ENCODE measurements around the gene PTGES3L. TPM values are rescaled to one million over a fixed set of nuclear protein-coding genes. Genes with fewer than 3 reads are reported as not detected.
A peak's percentile ranks its signal among the peaks of the same experiment; 100 is the strongest.

The PTGES3L gene
- total and polyA plus RNA-seq, 2 of the 13 experiments (the other 11 are each of a cell fraction or from before 2014, with no cell fraction given) = 1.2 to 2.9 TPM

- peak; percentile 12; the same call in 1 of the 2 replicates for TF ChIP-seq ADNP (CRISPR knock-in tag; IDR thresholded peaks at IDR 0.05)
- no peak for TF ChIP-seq ZBTB14 (CRISPR knock-in tag; IDR thresholded peaks at IDR 0.05)
- no peak for TF ChIP-seq HNF1A (IDR thresholded peaks at IDR 0.05; ENCODE audit: low read depth)
- no peak for TF ChIP-seq HNF1A (CRISPR knock-in tag; IDR thresholded peaks at IDR 0.05; ENCODE audit: borderline replicate concordance)
- no peak for TF ChIP-seq HMGXB4 (CRISPR knock-in tag; IDR thresholded peaks at IDR 0.05; ENCODE audit: borderline replicate concordance in 1 of 2, low read depth in 1 of 2)
- TF ChIP-seq ZBTB1 (CRISPR knock-in tag; IDR thresholded peaks at IDR 0.05; ENCODE audit: borderline replicate concordance) = no peak
- no peak for TF ChIP-seq CREB1 (IDR thresholded peaks at IDR 0.05)
- TF ChIP-seq CREB1 (CRISPR knock-in tag; IDR thresholded peaks at IDR 0.05) = no peak
- no peak for TF ChIP-seq ZNF136 (CRISPR knock-in tag; IDR thresholded peaks at IDR 0.05; ENCODE audit: low read depth)
- no peak for TF ChIP-seq ZNF256 (CRISPR knock-in tag; conservative IDR thresholded peaks at IDR 0.05)
- no peak for TF ChIP-seq ZNF274 (CRISPR knock-in tag; IDR thresholded peaks at IDR 0.05)
- no peak for TF ChIP-seq AHR (CRISPR knock-in tag; IDR thresholded peaks at IDR 0.05)
- no peak for TF ChIP-seq ATF1 (CRISPR knock-in tag; IDR thresholded peaks at IDR 0.05)
- no peak for TF ChIP-seq YEATS2 (CRISPR knock-in tag; IDR thresholded peaks at IDR 0.05; ENCODE audit: borderline replicate concordance)
- TF ChIP-seq ATF2 (CRISPR knock-in tag; IDR thresholded peaks at IDR 0.05) = no peak
- TF ChIP-seq RFX1 (IDR thresholded peaks at IDR 0.05) = no peak
- no peak for TF ChIP-seq KDM2A (CRISPR knock-in tag; IDR thresholded peaks at IDR 0.05; ENCODE audit: borderline replicate concordance, low read depth)
- no peak for TF ChIP-seq HOXA5 (CRISPR knock-in tag; IDR thresholded peaks at IDR 0.05)
- no peak for TF ChIP-seq ESRRA (CRISPR knock-in tag; IDR thresholded peaks at IDR 0.05; ENCODE audit: low read depth)
Observed at GRCh38 chr17:42975265-42975664, 4.6 kb downstream of the PTGES3L start (continued).

Data from HepG2 (cell line).